Small intestine (tissue), 7 donors: ENCODE measurements around the gene SERF2. TPM values are rescaled to one million over a fixed set of nuclear protein-coding genes. Genes with fewer than 3 reads are reported as not detected.
"Not testable (repeated sequence)": the region's sequence is repeated elsewhere in the genome, so short reads cannot be mapped to it uniquely, and the experiment has no call there.

Experiments used
- DNase-seq, 2 donors: peaks; one replicate each; pipeline versions ENCODE4 v3.0.0 to v3.0.0-alpha.2; 2013
- FAIRE-seq: peaks from 2 replicates; lab custom pipeline; 2012; peaks lifted over from hg19 to GRCh38; lab: Jason Lieb, UNC
- H3K27ac ChIP-seq, 3 donors: one replicate each; pipeline ENCODE4 v1.5.1; 2013; ENCODE audit warnings: low read length in 2 of 3, mild to moderate bottlenecking in 2 of 3, control low read depth in 1 of 3, inconsistent platforms in 1 of 3, low read depth in 1 of 3, moderate library complexity in 1 of 3
- H3K27me3 ChIP-seq, 3 donors: one replicate each; pipeline ENCODE4 v1.6.1; 2013; ENCODE audit warnings: low read length in 3 of 3, inconsistent platforms in 1 of 3; ENCODE audit not compliant: control insufficient read depth in 3 of 3, insufficient read depth in 3 of 3
- H3K36me3 ChIP-seq, 3 donors: one replicate each; pipeline ENCODE4 v1.6.1; 2013; ENCODE audit warnings: low read length in 3 of 3, inconsistent platforms in 1 of 3, low read depth in 1 of 3, mild to moderate bottlenecking in 1 of 3, moderate library complexity in 1 of 3; ENCODE audit not compliant: control insufficient read depth in 3 of 3, insufficient read depth in 2 of 3
- H3K4me1 ChIP-seq, 3 donors: one replicate each; pipeline ENCODE4 v1.6.1; 2013; ENCODE audit warnings: low read length in 2 of 3, inconsistent platforms in 1 of 3, low read depth in 1 of 3, mild to moderate bottlenecking in 1 of 3, moderate library complexity in 1 of 3; ENCODE audit not compliant: control insufficient read depth in 3 of 3, insufficient read depth in 2 of 3
- H3K4me3 ChIP-seq, 3 donors: one replicate each; pipeline ENCODE4 v1.5.1; 2013; ENCODE audit warnings: low read length in 3 of 3, control low read depth in 1 of 3, inconsistent platforms in 1 of 3, low read depth in 1 of 3, mild to moderate bottlenecking in 1 of 3, moderate library complexity in 1 of 3
- H3K9me3 ChIP-seq, 2 donors: one replicate each; pipeline ENCODE4 v1.6.1; 2013; ENCODE audit warnings: low read depth in 1 of 2, low read length in 1 of 2; ENCODE audit not compliant: control insufficient read depth in 2 of 2, insufficient read depth in 1 of 2
- WGBS, 3 donors: extraction: QIAGEN DNeasy Blood & Tissue Kit; methylation state at CpG; one replicate each; pipeline ENCODE4 v1.1.7; 2013; 5-methylcytosine and 5-hydroxymethylcytosine counted together
- polyA plus RNA-seq, 4 donors: library from polyadenylated mRNA; stranded (reverse) in 3 of 4; unstranded in 1 of 4; fragments of 200-250 nt in 3 of 4; fragments of 120-200 nt in 1 of 4; gene quantifications; one replicate each; pipeline versions ENCODE4 v1.2.1 to v1.2.3, GENCODE V29; 2013
- donor health status: healthy with polysubstance abuse.
- donor health status: control.
- donor health status: control.
- donor health status: Bipolar disorder and iron deficiency.
- donor health status: healthy.

Gene SERF2
- polyA plus RNA-seq, 4 donors = 739 to 2,526 (median 1,711) TPM

DNA sequence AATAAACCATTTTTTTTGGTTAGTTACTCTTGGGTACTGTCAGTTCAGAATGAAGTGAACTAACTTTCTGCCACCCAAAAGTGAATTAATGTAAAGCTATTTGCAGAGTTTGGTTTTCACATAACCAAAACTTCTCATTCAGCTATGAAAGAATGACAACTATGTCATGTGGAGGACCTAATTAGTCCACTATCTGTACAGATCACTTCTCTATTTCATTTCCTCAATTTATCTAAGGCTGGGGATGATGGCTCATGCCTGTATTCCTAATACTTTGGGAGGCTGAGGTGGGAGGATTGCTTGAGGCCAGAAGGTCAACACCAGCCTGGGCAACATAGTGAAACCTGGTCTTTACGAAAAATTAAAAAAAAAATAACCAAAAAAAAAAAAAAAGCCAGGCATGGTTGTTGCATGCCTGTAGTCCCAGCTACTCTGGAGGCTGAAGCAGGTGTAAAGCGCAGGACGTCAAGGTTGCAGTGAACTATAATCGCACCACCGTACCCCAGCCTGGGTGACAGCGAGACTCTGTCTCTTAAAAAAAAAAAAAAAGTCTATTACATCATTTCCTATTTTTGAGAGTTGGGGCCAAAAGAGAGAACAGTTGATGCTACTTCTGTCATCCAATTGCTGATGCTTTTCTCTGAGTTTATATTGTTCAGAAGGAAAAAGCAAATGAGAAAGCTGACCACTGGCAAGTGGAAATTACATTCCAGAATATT, 17.0 kb downstream of the SERF2 start:
- H3K9me3 ChIP-seq = no peaks in the 10 kb centered on the region
- 82 to 95% (median 86%) methylated on average over 6 of the region's 6 CpGs for WGBS, 3 donors
- no peaks in the 10 kb centered on the region for H3K27me3 ChIP-seq
- H3K27ac ChIP-seq = no peak overlapping the region
- H3K4me1 ChIP-seq = no peaks in the 10 kb centered on the region
- H3K4me3 ChIP-seq = no peak overlapping the region
- FAIRE-seq (no peak), DNase-seq (no peak)
- peaks cover 19 to 69% (median 24%) of the 10 kb centered on the region in 3 donors for H3K36me3 ChIP-seq

DNA sequence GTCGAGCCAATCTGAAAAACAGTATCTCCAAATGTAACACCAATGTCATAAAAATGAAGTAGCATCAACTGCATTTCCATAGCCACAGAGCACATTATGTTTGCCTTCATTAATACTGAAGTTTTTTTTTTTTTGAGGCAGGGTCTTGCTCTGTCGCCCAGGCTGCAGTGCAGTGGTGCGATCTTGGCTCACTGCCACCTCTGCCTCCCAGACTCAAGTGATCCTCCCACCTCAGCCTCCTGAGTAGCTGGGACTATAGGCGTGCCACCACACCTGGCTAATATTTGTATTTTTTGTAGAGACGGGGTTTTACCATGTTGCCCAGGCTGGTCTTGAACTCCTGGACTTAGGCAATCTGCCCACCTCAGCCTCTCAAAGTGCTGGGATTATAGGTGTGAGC, 22.9 kb downstream of the SERF2 start:
- FAIRE-seq, H3K9me3 ChIP-seq: not testable (repeated sequence)
- H3K36me3 ChIP-seq = peaks cover 13 to 57% (median 18%) of the 10 kb centered on the region in 3 donors

DNA sequence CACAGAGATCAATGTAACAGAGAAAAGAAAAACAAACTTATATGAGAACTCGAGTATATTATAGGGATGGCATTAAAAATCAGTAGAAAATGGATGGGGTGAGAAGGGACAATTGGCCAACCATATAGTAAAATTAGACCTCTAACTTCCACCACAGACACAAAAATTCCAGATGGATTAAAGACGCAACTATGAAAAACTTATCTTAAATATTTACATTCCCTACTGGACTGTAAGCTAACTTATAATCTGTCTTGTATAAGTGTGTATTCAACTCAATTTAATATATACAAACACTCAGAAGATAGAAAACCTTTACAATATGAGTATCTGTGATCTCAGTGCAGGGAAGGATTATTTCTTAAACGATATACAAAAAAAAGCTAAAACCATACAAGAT, 29.4 kb downstream of the SERF2 start:
- H3K4me3 ChIP-seq = no peak overlapping the region
- no peak for DNase-seq
- no peaks in the 10 kb centered on the region for H3K9me3 ChIP-seq
- WGBS, 3 donors = 53 to 66% (median 53%) methylated on average over 3 of the region's 3 CpGs
- no peak for FAIRE-seq
- peaks cover 0 to 14% (median 2%) of the 10 kb centered on the region in 3 donors for H3K36me3 ChIP-seq
- no peak overlapping the region for H3K27ac ChIP-seq
- H3K27me3 ChIP-seq = no peaks in the 10 kb centered on the region
- peaks cover 0 to 11% (median 4%) of the 10 kb centered on the region in 3 donors for H3K4me1 ChIP-seq

More for the DNA sequence above, 22.9 kb downstream of the SERF2 start:
- WGBS, 3 donors = 93 to 99% (median 98%) methylated on average over 5 of the region's 5 CpGs
- H3K4me3 ChIP-seq, H3K27me3 ChIP-seq, DNase-seq, H3K4me1 ChIP-seq, H3K27ac ChIP-seq: not testable (repeated sequence)

DNA sequence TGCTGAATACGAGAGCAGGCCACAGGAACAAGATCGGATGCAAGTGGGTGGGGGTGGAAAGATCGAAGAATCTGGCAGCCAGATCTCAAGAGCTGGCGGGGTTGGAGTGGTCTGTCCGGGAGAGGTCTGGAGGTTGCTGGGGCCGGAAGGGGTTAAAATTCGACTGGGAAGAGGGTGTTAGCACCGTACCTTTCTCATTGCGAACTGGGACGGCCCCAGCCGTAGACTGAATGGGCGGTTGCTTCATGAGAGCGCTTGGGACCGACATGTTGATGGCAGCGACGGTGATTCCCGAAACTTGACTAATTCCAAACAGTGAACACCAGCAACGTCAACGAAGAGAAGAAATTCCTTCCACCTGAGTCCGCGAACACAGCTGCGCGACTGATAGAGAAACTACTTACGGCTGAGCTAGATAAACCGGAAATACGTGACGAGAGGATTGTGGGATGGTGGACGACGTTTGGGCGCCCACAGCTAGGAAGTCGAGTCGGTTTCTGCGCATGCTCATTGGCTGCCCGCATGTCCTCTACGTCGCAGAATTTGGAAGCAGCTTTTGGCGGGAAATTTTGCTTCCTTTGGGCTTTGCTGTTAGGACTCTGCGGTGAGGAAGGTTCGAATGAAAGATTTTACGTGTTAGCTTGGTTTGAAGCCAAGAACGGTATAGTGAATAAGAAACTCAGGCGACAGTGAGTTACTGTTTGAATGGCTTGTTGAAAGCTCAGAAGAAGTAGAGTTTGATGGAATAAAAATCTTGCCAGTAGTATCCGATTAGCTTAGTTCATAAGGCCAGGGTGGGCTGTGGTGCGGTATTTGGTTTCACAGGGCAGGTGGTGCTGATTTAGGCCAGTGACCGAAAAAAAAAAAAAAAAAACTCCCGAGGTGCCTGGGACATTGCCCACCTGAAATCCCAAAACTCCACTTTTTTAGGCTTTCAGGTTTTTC, 32.5 kb downstream of the SERF2 start, which contains the start of gene MFAP1:
MFAP1 (minus strand) TSS at position 389 of the 945 bp plus-strand sequence; CDS start at position 268, 121 bp downstream.
- Histone ChIP-seq H3K36me3 (peaks cover 0 to 7% (median 0%) of the 10 kb centered on the region in 3 donors), H3K27me3 (no peaks in the 10 kb centered on the region), H3K4me3 (peak within 1 kb of the TSS; percentile 65 to 78 (median 76)), H3K4me1 (peaks cover 0 to 11% (median 4%) of the 10 kb centered on the region in 3 donors), H3K9me3 (no peaks in the 10 kb centered on the region), H3K27ac (peak within 1 kb of the TSS; percentile 27 to 96 (median 94))
- WGBS, 3 donors = 8 to 10% (median 8%) methylated on average over 46 of the region's 46 CpGs
- DNase-seq = peak; percentile 97
- FAIRE-seq = peak; percentile 62

DNA sequence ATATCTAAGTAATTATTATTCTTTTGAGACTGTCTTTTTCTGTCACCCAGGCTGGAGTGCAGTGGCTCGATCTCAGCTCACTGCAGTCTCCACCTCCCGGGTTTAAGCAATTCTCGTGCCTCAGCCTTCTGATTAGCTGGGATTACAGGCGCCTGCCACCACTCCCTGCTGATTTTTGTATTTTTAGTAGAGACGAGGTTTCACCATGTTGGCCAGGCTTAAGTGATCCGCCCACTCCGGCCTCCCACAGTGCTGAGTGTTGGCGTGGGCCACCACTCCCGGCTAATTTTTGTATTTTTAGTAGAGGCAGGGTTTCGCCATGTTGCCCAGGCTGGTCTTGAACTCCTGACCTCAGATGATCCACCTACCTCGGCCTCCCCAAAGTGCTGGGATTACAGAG, 33.2 kb downstream of the SERF2 start:
- H3K4me3 ChIP-seq, H3K27me3 ChIP-seq, H3K36me3 ChIP-seq, H3K27ac ChIP-seq, FAIRE-seq, H3K9me3 ChIP-seq, DNase-seq: not testable (repeated sequence)
- H3K4me1 ChIP-seq = peaks cover 0 to 11% (median 4%) of the 10 kb centered on the region in 3 donors
- WGBS, 3 donors = 94 to 97% (median 96%) methylated on average over 11 of the region's 11 CpGs

DNA sequence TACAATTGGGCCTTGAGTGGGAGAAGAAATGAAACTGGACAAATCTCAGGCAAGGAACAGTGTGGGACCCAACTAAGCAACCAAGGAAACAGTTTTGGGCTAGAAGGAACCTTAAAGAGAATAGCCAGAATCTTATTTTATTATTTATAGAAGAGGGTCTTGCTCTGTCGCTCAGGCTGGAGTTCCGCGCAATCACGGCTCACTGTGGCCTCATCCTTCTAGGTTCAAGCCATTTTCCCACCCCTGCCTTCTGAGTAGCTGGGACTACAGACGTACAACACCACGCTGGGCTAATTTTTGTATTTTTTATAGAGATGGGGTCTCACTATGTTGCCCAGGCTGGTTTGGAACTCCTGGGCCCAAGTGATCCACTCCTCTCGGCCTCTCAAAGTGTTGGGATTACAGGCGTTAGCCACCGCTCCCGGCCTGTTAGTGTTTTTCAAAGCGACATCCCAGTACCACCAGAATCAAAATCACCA, 33.9 kb downstream of the SERF2 start:
- Histone ChIP-seq H3K36me3 (no peaks in the 10 kb centered on the region), H3K27ac (peak overlapping the region in 1 of 3 donors; percentile 71), H3K4me3 (peak overlapping the region in 1 of 3 donors; percentile 68), H3K9me3 (no peaks in the 10 kb centered on the region), H3K4me1 (peaks cover 0 to 11% (median 4%) of the 10 kb centered on the region in 3 donors), H3K27me3 (no peaks in the 10 kb centered on the region)
- DNase-seq = no peak
- no peak for FAIRE-seq
- WGBS, 3 donors = 94 to 98% (median 94%) methylated on average over 11 of the region's 11 CpGs

DNA sequence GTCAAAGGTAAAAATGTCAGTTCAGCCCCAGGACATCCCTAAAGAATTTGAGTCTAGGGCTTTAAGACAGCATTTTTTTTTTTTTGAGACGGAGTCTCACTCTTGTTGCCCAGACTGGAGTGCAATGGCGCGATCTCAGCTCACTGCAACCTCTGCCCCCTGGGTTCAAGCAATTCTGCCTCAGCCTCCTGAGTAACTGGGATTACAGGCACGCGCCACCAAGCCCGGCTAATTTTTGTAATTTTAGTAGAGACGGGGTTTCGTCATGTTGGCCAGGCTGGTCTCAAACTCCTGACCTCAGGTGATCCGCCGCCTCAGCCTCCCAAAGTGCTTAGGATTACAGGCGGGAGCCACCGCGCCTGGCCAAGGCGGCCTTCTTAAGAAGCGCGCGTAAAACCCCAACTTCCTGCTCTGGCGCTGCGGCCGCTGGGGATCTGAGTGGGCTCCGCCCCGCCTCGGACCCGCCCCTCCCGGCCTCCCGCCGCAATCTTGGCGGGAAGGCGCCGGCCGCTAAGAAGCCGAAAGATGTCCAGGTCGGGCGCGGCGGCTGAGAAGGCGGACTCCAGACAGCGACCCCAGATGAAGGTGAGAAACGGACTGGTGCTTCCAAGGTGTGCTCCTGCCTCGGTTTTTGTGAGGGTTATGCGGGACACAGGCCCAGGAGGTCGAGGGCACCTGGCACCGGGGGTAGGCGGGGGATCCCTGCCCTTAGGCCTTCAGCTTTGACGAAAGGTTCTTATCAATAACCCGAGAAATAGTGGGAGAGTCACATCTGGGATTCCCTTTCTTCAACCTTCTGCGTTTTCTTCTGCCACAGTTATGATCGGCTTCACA, 34.6 kb downstream of the SERF2 start, which contains the start of gene WDR76:
WDR76 (plus strand) TSS at position 495 of the 834 bp plus-strand sequence; CDS start at position 526, 31 bp downstream.
- Histone ChIP-seq H3K36me3 (peaks cover 0 to 2% (median 0%) of the 10 kb centered on the region in 3 donors), H3K4me3 (peak within 1 kb of the TSS in 2 of 3 donors; percentile 63 to 68), H3K4me1 (peaks cover 0 to 11% (median 4%) of the 10 kb centered on the region in 3 donors), H3K27ac (peak within 1 kb of the TSS; percentile 34 to 71 (median 50)), H3K27me3 (no peaks in the 10 kb centered on the region), H3K9me3 (no peaks in the 10 kb centered on the region)
- WGBS, 3 donors = 2 to 3% (median 2%) methylated on average over 48 of the region's 48 CpGs
- peak; percentile 84 to 88 for DNase-seq
- FAIRE-seq = no peak
